SH-SY5Y (cell line): ENCODE data around the gene NAV2.

Source experiments
- GATA2 ChIP-seq: IDR thresholded peaks from 2 replicates; pipeline ENCODE4 v1.6.1; 2011; ENCODE audit warnings: mild to moderate bottlenecking, low read depth, low read length
- GATA3 ChIP-seq: IDR thresholded peaks from 2 replicates; pipeline ENCODE4 v1.6.1; 2011; ENCODE audit warnings: low read depth, mild to moderate bottlenecking, low read length, moderate library complexity

DNA sequence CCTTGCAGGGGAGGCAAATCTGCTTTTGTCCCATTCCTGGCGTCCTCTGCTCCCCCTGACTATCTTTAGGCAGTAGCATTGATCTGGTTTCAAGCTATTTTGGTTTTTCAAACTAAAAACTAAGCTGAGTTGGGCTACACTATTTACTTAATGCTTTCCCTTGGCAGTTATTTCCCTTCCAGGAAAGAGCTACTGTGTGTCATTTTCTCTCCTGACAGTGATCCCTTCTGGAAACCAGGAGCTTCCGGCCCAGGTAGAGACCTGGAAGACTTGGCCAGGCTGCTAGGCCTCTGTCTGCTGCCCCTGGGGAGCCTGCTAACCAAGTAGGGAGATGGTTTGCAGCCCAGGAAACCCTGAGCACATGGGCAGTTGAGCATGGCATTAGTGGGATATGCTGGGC lies 35.0 kb downstream of the NAV2 start:
- no peak for TF ChIP-seq GATA3
- no peak for TF ChIP-seq GATA2
